GM21515 (cell line): ENCODE measurements around the gene ANKRD39.
"Not testable (repeated sequence)": the region's sequence is repeated elsewhere in the genome, so short reads cannot be mapped to it uniquely, and the experiment has no call there.

Source experiments
- ATAC-seq: cut with Tn5 transposase; IDR thresholded peaks from one replicate; pipeline ENCODE4 v1.9.1; 2021; ENCODE audit not compliant: unreplicated experiment

The ANKRD39 gene

GRCh38 chr2:96811917-96812316, 45.9 kb downstream of the ANKRD39 start:
- no peak for ATAC-seq

- no peak for ATAC-seq
These were observed 47.0 kb downstream of the ANKRD39 start for GRCh38 chr2:96810783-96811192.

- no peak for ATAC-seq
These were observed 47.6 kb downstream of the ANKRD39 start for GRCh38 chr2:96809951-96810782.

- ATAC-seq: no peak
These were observed 48.5 kb downstream of the ANKRD39 start for GRCh38 chr2:96809216-96809882.

- no peak for ATAC-seq
These were observed 49.5 kb downstream of the ANKRD39 start for GRCh38 chr2:96808176-96808837.

- ATAC-seq: no peak
These were observed 50.7 kb downstream of the ANKRD39 start for GRCh38 chr2:96807127-96807471.

- ATAC-seq: no peak
These were observed 51.2 kb downstream of the ANKRD39 start for GRCh38 chr2:96806468-96807126.

GRCh38 chr2:96805946-96806345, 51.9 kb downstream of the ANKRD39 start:
- not testable (repeated sequence) for ATAC-seq

GRCh38 chr2:96804986-96805385, 52.8 kb downstream of the ANKRD39 start:
- no peak for ATAC-seq

GRCh38 chr2:96802721-96803120, 55.1 kb downstream of the ANKRD39 start:
- no peak for ATAC-seq

- ATAC-seq: no peak
These were observed 55.8 kb downstream of the ANKRD39 start for GRCh38 chr2:96801786-96802595.

- ATAC-seq: peak; percentile 86
These were observed 56.6 kb downstream of the ANKRD39 start for GRCh38 chr2:96801005-96801785.

- no peak for ATAC-seq
These were observed 57.5 kb downstream of the ANKRD39 start for GRCh38 chr2:96800061-96801004.

- ATAC-seq: no peak
These were observed 58.2 kb downstream of the ANKRD39 start for GRCh38 chr2:96799623-96799935.

GRCh38 chr2:96798733-96799622, 58.8 kb downstream of the ANKRD39 start:
- no peak for ATAC-seq
